Hepatic stellate cell (primary cell): Measurements from ENCODE around the gene ZBTB20.
"Not testable (repeated sequence)": the region's sequence is repeated elsewhere in the genome, so short reads cannot be mapped to it uniquely, and the experiment has no call there.

ENCODE experiments used
- DNase-seq: peaks from one replicate; pipeline ENCODE4 v3.0.0; 2011; ENCODE audit warnings: low spot score

Gene ZBTB20

DNA sequence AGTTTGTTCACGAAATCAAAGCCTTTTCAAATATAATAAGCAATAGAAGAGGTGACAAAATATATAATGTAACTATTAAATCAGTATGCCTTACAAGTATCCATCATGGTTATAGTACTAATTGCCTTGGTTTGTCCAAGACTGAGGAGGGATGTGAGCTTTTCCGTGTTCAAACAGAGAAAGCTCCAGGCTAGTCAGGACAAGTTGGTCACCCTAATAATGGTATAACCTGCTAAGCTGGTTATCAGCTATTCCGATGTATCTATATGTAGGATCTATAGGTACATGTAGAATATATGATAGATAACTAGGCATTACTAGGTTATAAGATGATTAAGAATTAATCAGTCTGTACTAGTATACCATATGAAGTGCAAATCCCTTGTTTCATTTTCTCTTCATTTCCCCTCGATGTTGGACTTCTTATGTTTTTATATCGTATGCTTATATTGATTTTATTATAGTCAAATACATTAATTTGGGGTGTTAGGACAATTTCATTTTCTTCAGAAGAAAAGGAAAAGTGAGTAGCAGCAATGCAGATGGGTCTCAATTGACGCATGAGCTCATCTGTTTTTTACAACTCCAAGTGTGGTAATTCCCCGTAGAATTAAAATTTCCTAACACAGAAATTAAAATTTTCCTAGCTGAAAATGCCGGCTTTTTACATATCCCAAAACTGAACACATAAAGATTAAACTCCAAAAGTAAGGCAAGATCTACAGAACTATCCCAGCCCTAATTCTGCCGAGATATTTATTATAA lies 434.2 kb downstream of the ZBTB20 start:
- DNase-seq: no peak

DNA sequence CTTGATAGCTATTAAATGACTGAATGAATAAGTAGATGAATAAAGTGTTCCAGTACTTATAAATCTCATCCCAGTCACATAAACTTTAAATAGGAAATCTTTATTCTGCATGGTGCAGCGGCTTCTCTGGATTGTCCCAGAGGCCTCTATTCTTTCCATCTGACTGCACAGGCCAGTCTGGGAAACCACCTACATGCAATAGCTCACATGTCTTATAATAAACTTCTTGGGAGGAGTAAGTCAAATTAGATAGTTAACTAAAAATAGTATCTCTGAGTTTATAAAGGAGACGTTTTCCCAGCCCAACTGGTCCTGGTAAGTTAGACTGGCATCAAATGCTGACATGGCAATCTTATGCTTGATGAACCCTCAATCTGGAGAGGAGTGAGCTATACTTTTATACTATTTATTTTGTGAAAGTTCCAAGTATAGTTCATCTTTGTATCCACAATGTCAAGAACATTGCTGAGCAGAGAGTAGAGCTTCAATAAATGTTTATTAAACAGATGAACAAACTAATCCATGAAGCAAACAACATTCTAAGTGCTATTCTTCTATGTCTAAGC lies 435.7 kb downstream of the ZBTB20 start:
- DNase-seq: no peak

DNA sequence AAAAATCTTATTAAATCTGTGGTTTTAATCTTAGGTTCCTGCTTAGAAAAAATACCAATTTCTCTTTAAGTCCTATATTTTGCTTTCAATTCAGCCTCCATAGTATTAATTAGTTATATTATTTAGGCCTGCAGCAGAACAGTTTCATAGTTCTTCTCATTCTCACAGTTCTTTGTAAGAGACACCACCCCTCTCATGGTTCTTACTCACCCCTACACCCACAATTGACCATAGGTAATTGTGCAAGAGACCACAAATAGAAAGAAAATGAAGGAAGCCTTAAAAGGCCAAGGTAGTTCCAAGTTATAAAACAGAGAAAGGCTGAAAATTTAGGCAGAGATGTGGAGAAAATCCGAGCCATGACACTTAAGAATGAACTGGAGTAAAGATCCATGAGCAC lies 438.0 kb downstream of the ZBTB20 start:
- DNase-seq: no peak

DNA sequence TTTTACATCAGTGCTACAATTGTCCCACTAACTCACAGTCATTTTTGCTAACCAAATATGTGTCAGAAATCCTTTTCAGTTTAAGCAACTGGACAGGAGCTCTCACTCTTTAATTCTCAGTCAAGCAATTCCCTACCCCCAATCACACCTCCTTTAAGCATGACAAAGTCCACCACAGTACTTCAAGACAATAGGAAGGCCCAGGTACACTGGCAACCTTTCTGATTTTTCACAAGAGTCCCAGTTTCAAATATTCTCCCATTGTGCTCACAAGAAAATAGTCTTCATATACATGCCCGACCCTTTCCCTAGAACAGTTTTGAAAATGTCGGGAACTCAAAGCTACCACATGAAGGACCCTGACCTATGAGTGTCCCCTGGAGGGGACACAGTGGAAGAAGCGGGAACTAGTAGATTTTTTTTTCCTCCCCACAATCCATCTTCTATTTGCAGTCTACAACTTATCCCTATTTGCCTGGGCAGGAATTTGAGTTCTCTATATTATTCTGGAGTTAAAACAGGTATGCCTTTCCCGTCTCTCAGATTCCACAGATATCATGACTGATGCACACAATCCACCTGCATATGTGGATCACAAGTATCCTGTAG lies 439.7 kb downstream of the ZBTB20 start:
- DNase-seq: no peak

DNA sequence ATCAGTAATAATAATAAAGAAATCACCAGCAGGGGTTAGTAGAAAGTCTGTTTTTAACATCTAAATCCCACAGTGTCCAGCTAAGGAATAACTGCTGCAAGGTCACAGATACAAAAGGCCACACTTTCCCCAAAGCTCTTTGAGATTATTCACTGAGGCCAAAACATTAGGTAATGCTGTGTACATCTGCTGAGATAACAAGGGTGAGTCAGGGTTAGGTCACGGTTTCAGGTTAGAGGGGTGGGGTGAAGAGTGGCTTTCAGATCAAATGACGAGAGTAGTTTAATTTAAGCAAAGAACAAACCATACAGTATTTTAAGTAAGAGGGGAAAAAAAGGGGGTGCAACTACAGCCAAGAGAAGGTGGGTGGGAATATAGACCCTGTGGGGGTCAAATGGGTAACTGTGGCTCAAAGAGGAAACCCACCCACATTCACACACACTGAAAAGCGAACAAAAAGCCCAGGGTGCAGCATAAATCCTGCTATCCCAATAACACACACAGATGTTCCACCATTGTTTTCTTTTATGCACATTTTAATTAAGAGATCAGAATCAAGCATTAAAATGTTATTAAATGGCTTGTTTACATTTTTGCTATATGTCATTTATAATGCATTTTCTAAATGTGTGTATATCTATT lies 440.4 kb downstream of the ZBTB20 start:
- DNase-seq: no peak

DNA sequence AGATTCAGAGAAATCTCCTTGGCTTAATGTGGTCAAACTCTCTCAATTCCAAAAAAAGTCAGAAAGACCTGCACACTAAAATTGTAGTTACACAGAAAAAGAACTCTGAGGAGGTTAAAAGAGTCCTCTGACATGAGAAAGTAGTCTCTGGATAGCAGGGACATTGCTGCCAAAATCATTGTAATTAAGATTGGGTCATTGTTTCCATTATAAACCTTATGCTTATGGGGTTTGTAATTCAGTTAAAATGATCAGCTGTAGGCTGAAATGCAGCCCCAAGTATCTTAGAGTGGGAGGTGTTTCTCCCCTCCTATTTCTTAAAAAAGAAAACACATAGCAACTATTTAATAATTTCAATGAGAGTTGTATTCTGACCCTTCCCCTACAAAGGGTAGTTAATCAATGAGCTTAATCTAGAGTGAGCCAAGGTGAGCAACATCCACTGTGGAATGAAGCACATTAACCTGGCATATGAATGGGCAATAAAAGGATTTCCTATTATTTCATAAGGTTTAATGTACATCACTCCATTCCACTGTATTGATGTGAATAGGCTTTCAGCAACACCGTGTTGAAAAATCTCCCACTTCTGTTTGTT lies 446.4 kb downstream of the ZBTB20 start:
- DNase-seq: no peak

DNA sequence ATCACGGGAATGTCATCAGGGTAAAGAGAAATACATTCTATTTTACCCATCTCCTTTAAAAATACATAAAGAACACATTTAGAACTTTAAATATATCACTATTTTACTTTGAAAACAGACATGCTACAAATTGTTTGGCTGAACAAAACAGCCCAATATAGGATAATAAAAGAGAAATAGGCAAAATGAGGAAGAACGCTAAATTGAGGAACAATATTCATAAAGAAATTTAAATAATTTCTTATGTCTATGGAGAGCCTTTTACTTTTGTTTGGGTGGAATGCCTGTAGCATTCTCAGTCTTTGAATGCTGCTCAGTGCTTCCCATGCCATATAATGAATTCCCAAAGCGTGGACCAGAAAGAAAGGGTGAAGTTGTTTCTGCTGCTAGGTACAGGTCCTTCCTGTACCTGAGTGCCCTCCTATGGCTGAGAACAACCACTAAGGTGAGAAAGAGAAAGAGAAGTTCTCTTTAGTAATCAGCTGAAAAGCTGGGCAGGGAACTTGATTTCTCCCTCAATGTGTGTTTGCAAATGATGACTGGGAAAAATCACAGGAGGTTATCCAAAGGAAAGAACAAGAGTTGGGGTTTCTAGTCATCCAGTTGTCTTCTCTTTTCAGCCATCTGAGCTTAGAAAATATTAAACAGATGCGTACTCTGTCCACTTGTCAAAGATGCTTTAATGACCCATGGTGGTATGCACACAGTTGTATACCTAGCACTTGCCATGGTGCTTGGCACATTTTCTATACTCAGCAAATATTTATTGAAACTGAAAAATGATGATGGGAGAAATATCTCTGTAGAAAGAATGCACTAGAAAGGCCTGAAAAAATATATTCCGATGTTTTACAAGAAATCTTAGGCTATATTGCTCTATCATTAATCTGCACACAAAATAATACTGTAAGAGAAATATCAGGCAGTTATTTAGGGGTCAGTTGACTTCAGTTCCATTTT lies 448.7 kb downstream of the ZBTB20 start:
- no peak for DNase-seq

DNA sequence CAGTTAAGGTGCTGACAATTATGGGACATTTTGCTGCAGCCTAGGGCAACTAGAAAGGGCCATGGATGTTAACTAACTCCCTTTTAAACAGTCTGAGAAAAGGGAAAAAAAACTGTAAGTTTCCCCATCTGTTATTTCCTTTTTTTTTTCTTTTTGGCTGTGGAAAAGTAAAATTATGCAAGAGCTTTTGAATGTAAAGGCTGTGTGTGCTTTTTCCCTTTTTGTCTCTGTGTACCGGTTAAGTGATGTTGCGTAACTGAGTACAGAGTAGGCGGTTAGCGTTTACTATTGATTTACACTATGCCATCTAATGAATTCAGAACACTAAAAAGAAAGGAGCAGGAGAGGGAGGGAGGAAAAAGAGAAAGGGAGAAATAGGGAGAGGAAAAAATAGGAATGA lies 449.7 kb downstream of the ZBTB20 start:
- DNase-seq: no peak

DNA sequence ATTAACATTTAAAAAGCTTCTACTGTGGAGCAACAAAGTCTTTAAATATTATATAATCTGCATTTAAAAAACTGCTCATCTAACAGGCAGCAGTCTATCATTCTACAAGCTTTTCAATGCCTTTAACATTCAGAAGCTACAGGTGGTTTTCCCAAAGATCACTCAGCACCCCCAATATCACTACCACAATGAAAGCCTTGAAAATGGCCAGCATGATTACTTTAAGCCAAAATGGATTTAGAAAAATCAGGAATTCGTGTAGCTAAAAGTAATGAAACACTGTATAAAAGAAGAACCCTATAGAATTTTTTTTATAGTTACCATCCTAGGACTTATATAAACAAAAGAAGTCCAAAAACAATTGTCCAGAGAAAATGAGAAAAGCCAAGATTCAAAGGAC lies 452.8 kb downstream of the ZBTB20 start:
- DNase-seq: no peak

DNA sequence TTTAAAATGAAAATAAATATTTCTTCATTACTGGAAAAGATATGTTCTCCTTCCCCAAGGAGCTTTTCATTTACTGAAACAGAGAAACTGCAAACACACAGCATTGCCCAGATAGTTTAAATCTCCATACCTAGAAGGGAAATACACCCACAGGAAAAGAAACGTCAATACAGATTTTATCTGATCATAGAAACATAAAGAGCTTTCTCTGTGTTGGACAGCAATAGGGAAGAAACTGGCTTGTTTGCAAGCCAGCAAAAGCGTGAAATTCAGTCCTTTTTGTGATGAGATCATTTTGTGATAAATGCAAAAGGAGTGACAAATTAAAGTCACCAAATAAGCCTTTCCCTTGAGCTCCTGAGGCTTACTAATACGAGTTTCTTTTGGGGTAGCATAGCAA lies 455.2 kb downstream of the ZBTB20 start:
- DNase-seq: no peak

DNA sequence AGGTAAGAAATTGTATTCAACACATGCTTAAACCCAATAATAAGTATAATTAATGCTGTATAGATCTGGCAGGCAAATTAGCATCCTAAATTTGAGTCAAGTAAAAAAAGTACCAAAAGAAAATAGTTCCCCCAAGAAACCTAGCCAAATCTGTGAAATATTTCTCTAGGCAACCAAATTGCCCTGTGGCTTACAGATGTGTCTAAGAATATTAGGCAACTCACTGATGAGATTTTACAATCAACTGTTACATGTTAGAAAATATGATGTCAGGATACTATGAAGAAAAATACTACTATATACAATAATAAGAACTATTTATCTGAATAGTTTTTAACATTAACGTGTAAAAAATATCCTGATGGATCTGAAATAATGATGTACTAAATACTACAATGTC lies 456.2 kb downstream of the ZBTB20 start:
- DNase-seq: no peak

DNA sequence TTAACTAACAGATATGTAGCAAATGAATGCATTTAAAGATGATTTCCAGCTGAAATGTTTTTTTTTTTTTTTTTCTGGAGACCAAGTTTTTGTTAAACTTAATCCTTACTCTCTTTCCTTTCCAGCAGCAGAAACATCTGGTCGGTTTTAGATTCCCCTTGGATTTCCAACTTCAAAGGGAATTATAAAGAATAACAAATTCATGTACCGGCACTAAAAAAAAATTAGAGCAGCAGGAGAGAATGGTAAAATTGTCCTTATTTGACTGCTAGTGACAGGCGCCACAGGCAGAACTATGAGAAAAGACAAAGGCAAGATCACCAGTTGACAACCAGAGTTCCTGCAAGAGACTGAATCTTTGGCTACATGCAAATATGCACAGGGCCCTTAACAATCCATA lies 459.9 kb downstream of the ZBTB20 start:
- no peak for DNase-seq

DNA sequence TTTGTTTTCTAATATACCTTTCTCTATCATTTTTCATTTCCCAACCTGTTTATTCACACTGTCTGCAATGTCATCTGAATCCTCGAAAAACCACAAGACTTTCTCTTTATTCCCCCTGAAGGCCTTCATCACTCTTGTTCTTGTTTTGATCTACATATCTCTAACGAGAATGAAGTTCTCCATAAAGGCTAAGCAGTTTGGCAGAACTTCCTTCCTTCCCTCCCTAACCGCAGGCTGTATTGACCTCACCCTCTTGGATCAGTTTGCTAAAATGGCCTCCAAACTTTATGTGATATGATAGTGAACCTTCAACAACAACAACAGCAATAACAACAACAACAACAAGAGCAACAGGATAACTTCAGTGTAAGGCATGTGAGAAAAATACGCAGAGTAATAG lies 460.5 kb downstream of the ZBTB20 start:
- no peak for DNase-seq

DNA sequence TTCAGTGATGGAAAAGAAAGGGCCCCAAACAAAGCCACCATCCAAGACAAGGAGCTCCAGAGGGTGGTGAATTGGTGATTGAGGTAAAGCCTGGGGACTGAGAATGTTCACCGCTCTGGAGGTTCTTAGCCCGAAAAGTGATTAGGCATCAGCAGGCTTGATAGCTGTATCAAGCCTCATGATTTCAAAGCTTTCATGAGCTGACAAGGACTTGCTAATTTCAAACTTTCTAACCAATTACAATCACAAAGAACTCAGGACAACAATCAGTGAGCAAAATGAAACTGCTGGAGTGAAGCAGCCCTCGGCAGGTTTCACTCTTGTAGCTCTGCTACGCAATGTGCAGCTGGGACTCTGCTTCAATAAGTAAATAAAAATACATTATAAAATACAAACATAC lies 461.9 kb downstream of the ZBTB20 start:
- no peak for DNase-seq

DNA sequence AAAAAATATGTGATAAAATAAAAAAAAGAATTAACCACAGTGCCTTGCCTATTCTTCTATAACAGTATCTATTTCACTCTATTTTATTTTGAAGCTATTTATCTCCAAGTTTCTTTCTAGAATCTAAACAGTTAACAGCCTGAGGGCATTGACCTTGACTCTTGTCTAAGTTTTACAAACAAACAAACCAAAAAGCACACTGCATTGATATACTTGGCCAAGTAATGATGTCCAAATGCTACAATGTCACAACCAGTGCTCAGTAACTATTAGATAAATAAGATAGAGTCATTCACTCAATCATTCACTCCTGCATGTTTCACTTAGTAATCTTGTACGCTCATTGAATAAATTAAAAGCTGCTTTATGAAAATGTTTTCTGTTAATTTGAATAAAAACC lies 466.8 kb downstream of the ZBTB20 start:
- no peak for DNase-seq

DNA sequence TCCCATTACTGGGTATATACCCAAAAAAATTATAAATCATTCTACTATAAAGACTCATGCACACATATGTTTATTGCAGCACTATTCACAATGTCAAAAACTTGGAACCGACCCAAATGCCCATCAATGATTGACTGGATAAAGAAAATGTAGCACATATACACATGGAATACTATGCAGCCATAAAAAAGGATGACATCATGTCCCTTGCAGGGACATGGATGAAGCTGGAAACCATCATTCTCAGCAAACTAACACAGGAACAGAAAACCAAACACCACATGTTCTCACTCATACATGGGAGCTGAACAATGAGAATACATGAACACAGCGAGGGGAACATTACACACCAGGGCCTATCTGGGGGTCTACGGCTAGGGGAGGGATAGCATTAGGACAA lies 467.3 kb downstream of the ZBTB20 start:
- not testable (repeated sequence) for DNase-seq

DNA sequence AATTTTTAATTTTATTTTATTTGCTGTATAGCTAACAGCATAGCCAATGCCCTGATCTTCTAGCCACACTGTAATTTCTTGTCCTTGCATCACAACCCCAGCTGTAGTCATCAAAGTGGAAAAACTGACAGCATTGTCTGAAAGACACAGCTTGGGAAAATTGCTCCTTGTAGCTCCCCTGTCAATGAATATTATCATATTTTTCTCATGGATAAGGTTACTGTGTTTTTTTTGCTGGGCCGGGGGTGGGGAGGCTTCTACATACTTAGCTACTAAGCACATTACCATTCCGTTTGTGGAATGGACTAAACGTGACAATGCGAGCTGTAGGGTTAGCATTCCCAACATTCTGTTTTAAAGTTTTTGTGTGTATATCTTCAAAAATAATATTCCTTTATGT lies 472.0 kb downstream of the ZBTB20 start:
- no peak for DNase-seq

DNA sequence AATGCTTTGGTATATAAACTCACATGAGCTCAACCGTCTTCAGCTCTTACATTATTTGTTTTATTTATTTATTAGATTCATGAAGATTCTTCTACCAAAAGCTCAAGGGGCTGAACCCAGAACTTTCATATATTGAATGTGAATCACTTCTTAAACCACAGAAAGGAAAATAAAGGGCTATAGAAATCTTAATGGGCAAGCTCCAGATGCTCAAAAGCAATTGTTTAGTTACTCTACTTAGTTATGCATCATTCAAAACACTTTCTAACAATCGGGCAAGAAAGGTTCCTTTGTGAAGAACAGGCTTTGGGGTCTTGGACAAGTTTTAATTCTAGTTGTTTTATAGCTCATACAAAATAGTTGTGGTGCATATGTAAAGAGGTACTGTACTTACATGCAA lies 473.1 kb downstream of the ZBTB20 start:
- no peak for DNase-seq

DNA sequence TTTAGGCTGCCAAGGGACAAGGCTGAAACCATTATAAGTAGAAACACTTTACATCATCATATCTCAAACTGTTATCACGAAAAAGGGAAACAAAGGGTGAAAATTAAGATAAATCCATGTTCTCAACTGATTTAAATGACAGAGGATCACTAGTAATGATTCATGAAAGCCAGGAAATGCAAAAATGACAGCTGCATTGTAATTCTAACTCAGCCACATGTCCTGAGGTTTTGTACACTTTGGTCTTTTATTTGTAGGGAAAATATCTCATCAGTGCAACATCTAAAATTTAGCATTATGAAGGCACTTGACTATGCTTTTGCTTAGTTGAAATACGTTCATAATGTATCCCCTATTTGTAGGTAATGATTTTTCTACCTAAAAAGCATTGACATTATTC lies 473.6 kb downstream of the ZBTB20 start:
- no peak for DNase-seq

DNA sequence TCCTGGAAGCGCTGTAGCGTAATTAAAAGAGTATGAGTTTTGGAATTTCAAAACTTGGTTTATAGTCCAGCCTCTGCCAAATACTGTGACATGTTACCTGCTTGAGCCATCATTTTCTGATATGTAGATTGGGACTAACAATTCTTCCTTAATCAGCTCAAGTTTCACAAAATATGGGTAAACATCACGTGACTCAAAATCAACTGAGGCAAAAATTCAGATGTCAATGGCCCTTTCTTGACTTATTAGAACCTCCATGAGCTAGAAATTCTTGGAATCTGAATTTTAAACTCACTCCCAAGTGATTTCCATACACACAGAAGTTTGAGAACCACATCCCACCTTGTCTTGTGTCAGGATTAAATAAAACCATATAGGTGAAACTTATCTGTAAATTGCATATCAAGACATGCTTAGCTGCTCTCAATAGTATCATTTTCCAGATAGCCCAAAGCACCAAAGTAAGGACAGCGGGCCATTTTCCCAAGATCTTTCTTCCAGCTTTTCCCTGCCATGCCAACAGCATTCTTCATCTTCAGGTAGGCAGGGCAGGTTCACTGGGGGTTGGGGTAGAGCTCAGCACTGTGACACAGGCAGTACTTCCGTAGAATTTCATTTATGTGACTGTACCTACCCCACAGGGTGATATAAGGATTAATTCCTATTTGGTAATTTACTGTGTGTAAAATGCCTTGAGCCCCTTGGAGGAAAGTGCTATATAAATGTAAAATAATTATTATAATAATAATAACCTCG lies 474.2 kb downstream of the ZBTB20 start:
- DNase-seq: no peak
